OCI-LY3 (cell line): Measurements from ENCODE around the gene SLC35B2.

Source experiments
- CTCF ChIP-seq: fragments of 200-600, 300-600 bp; sonication (generic); IDR thresholded peaks from 2 replicates; pipeline ENCODE4 v1.5.1; 2014; ENCODE audit warnings: antibody characterized with exemption, low read length, low read depth
- EZH2phosphoT487 ChIP-seq: fragments of 200-600 bp; shearing (Covaris generic); IDR thresholded peaks from 2 replicates; pipeline ENCODE4 v1.6.1; 2018; ENCODE audit warnings: antibody characterized with exemption, mixed run types, low read depth

- TF ChIP-seq CTCF: no peak
- TF ChIP-seq EZH2phosphoT487: no peak
Observed at GRCh38 chr6:44303842-44304241, 46.5 kb upstream of the SLC35B2 start.
